ENCODE results near the gene OLFM4.

GRCh38 chr13:53090461-53090860 is 61.8 kb downstream of the OLFM4 start:
- no peak for TF ChIP-seq CTCF (IDR thresholded peaks at IDR 0.05)
- no peak for TF ChIP-seq POLR2A (IDR thresholded peaks at IDR 0.05)
